ENCODE data around the gene SORBS1.
A peak's percentile ranks its signal among the peaks of the same experiment; 100 is the strongest.

Gene SORBS1

DNA sequence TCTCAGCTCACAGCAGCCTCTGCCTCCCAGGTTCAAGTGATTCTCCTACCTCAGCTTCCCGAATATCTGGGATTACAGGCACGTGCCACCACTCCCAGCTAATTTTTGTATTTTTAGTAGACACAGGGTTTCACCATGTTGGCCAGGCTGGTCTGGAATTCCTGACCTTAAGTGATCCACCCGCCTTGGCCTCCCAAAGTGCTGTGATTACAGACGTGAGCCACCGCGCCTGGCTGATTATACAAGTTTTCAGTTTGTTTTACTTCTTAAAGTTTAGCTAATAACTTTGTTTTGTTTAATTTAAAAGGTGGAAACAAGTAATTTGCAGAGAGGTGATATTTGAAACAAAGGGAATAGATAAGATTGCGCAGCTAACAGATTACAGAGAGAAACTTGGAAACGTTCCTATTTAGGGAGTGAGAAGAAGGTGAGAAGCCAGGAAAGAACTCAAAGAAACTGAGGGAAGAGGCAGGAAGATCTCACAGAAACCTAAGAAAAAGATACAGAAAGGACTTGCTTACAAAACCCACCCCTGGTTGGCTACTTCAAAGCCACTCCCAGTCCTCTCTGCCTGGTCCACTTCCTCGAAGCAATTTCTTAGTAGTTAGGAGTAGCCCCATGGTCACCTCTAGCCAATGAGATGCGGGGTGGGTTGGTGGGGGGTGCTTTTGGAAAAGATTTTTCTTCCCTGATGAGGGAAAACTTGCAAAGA lies 255.4 kb downstream of the SORBS1 start:
- DNase-seq = no peak

DNA sequence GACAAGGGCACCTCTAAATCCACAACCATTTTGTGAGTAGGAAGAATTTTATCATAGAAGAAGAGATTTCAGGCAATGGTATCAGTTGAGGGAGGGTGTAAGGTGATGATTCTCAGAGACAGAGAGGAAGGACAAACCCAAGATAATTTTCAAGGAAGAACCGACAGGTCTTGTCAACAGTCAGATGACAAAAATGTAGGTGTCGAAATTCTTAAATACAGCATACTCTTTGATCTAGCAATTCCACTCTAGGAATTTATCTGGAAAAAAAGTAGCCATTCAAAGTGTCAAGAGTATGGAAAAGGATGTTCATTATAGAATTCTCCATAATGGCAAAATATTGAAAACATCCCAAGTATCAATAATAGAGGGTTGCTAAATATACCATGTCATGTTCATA lies 256.2 kb downstream of the SORBS1 start:
- DNase-seq = no peak

DNA sequence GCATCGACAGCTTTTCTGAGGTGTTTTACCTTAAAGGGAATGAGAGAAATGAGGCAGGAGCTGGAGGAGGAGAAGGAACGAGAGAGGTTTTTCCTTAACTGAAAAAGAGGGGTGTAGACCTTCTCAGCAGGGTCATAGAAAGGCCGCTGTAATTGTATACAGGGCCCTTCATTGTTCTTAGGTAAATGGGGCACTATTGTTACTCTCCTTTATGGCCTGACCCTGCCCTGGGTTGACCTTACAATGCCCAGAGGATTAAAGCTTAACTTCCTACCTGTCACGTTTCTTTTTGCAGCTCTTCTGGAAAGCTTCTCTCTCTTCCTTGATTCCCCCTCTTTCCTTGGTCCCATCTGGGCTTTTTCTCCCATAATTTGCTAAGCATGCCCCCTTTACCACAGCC lies 256.7 kb downstream of the SORBS1 start:
- DNase-seq = no peak

DNA sequence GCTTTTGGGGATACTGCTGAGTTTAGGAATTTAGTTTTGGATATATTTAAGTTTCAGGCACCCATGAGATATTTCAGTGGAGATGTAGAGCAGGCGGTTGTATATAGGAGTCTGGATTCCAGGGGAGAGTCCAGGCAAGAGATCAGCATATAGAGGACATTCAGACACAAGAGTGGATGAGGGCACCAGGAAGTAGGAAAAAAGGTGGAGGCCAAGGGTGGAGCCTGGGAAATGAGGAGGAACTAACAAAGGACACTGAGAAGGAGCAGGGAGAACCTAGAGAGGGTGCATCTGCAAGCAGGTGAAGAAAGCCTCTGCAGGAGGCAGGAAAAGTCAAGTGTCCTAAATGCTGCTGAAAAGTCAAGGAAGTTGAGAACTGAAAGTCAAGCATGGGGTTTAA lies 257.2 kb downstream of the SORBS1 start:
- DNase-seq = no peak

DNA sequence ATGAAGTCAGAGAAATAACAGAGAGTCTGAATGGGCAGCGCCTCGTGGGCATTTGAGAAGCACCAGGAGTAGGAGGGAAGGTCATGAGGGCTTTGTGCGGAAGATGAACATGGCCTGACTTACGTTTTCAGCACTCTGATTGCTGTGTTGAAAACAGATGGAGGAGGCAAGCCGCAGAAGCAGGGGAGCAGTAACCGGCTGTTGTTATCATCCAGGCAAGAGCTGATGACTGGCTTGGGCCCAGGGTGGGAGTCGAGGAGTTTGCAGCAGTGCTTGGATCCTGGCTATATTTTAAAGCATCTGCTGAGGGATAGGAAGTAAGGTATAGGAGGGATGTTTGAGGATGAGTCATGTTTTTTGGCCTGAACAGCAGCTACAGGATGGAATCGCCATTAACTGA lies 257.6 kb downstream of the SORBS1 start:
- DNase-seq = no peak

DNA sequence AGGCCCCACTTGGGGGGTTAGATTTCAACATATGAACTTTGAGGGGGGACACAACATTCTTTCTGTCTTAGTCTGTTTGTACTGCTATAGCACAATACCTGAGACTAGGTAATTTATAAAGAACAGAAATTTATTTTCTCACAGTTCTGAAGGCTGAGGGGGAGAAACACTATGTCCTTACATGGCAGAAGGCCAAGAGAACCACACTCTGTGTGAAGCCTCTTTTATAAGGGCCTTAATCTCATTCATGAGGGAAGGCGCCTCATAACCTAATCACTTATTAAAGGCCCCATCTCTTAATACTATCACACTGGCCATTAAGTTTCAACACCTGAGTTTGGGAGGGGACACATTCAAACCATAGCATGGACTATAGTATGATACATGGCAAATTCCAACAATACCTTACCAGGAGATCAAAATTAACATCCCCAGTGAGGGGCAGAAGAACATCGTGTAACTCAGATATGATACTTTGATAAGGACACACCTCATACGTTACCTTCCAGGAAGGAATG lies 261.1 kb downstream of the SORBS1 start:
- DNase-seq = no peak

DNA sequence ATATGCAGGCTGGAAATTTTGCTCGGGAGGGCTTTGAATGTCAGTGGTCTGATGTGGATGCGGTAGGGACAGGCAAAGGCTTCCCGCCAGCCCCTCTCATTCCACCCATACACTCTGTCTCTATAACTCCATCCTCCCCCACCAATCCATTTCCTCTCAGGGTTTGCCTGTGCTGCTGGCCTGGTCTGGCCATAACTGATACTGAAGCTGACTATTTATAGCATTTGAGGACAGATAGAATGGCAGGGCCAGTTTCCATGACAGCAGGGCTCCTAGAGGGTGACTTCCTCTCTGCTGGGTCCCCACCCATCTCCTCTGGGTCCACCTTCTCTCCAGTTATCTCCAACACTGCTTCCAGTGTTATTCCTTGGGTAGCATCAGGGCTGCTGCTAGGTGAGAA lies 263.8 kb downstream of the SORBS1 start:
- DNase-seq = no peak

DNA sequence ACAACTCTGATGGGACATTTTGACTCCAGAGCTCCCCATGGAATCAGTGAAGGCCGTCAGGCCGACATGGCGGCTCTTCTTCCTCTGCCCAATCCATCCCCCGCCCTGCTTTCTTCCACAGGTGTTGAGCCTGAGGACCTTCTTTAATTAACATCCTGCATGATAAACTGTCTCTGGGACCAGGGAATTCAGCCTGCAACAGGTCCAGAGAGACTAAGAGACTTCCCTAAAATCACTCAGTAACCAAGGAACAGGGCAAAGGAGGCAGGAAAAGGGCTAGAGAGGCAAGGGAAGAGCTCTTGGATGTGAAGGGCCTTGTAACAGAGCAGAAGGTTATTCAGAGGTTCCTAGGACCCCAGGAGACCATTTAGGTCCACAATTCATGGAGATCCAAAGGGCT lies 264.4 kb downstream of the SORBS1 start:
- no peak for DNase-seq

DNA sequence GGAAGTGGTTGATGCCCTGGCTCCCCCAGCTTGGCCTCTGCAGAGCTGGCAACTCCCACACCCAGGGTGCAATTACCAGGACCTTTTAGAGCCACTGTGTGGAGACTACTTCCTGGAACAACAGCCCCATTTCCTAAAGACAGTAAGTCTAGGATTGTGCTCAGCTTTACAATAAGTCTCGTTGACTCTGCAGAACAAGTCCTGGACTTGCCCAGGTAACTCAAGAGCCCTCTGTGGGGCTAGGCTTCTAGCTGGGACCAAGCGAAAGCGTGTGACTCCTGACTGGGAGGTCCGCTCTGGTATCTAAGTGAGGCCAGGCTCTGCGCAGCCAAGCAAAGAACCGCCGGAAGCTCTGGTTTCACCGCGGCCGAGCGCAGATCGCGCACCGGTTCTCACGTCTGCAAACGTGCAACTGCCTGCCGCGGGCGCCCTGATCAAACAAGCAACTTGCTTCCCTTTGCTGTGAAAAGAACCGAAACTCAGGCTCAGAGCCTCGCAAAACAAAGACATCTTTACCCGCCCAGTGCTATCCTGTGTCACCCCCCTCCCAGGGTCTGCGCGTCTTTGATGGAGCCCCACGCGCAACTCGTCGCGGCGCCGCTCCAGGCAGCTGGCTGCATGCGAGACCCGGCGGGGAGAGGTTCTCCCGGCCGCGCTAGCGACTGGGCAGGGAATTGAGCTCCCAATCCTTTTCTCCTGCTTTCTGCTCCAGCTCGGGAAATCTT lies 266.0 kb downstream of the SORBS1 start:
- DNase-seq = no peak

DNA sequence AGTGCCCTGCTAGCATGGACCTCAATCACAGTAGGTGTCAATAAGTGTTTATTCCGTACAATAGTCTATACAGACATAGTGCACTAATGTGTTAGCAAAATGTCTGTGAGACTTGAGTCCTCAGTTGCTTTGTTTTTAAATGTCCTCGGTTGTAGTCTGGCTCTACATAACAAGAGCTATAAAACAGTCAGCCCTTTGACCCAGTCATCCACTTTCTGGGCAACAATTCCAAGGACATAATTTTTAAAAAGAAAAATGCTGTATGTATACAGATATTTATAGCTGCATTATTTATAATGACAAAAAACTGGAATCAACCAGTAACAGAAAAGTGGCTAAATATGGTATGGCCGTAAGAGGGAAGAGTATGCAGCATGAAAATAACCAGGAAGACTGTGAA lies 267.5 kb downstream of the SORBS1 start:
- no peak for DNase-seq

DNA sequence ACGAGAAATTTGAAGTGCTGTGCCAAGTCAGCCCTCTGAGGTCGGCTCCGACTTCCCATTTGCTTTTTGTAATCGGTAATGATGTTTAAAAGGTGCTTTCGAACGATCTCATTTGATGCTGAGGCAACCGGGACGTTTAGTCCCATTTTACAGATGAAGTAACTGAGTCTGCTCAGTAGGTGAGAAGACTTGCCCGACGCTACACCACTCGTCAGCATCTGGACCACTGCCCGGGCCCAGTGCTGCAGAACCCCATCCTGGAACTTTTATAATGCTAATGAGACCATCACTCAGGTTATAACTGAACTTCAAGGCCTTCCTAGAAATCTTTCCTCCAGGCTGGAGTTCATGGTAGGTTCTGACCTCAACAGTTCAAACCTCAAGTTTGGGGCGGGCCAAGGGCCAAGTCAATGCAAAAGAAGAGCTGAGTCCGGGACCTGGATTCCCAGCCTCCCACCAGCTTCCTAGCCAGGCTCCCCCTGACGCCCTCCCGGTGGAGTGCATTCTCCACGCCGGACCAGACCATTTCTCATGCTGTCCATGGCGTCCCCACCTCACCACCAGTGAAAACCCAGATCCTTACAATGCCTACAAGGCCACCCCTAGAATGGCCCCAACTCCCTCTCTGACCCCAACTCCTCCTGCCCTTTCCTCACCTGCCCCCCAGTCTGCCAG lies 269.7 kb downstream of the SORBS1 start:
- DNase-seq = no peak

DNA sequence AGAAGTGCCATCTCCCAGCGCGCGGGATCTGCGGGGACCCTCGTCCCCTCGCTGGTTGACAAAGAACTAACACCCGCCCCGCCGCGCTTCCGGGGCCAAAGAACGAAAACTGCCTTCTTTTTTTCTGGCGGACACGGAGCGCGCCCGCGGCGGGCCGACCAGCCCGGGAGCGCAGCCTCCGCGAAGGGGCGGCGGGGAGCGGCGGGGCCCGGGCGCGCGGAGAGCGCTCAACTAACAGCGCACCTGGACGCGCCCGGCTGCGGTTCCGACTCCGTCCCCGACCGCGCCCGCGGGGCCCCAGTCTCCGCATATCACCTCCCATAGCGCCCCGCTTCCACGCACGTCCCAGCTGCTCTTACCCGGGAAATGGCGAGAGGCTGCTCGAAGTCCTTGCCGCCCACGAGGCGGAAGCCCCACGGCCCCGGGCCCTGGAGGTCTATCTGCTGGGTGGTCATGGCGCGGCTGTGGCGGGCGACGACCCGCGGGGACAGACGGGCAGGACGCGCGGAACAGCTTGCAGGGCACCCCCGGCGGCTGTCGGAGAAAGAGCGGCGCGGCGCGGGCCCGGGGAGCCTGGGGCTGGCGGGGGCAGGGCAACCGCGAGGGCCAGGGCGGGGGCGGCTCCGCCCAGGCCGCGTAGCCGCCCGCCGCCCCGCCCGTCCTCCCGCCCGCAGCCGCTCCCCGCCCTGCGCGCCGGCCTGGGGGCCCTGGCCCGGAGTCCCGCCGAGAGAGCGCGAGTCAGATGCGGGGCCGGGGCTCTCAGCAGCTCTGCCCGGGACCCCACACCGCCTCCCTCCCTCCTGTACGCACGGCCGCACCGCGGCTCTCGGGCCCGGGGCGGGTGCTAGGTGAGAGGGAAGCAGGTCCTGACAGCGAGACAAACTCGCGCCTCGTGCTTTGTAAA lies 270.5 kb downstream of the SORBS1 start, which contains the start of gene PDLIM1:
TSS of gene PDLIM1 (minus strand) at position 543 of the 904 bp plus-strand sequence. CDS start at position 455, 88 bp downstream.
- peak; percentile 83 for DNase-seq

DNA sequence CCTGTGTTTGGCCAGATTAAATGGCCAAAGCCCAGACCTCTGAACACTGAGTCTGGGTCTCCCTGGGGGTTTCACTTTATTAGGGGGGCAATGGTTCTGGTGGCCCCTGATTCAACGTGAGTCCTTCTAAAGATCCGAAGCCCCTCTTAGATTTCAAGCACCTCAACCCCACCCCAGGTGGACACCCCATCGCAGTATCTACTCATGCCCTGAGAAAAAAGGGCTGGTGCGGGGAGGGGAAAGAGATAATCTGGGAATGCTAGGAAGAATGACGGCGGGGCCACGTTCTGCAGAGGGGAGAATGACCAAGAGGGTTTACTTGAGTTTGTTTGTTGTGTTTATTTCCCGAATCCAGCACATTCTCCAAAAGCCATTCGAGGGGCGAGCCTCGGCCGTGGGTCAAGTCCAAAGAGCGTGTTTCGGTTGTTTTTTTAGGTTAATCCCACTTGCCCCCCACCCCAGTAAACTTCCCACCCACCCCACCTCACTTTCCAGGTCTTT lies 271.2 kb downstream of the SORBS1 start:
- DNase-seq = peak; percentile 35

DNA sequence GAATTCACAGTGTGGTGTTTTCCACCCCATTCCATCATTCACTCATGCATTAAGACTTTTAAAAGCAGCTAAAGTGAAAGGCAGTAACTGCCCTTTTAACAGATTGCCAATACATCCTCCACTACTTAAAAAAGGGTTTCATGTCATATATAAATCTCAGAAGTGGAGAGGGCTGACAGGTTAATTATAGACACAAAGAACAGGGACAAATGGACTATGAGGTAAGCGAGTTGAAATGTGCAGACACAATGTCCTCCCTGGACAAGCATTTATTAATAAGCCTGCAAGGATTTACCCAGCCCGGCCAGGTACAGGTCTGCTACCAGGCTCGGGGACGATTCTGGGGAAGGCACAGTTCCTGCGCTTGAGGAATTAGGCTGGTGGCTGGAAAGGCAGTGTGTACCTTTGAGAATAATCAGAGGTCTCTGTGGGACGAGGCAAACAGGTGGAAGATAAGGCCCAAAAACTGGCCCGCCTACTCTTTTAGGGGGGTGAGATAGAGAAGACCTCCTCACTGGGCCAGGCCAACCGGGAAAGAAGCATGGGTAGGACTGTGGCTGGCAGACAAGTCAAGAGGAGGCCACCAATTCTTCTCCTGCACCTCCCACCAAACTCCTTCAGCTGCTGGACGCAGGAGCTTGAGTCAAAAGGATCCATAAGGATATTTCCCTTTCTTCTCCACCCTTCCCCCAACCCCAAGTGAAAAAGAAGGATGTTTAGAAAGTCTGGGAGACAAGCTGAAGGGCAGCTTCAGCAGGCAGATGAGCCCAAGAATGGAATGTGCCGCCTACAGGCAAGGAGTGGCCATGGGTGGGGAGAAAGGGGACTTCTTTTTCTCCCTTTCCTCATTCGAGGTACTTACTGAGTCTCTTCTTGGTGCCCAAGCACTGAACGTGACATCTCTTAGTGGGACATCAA lies 271.9 kb downstream of the SORBS1 start:
- peak; percentile 58 for DNase-seq

DNA sequence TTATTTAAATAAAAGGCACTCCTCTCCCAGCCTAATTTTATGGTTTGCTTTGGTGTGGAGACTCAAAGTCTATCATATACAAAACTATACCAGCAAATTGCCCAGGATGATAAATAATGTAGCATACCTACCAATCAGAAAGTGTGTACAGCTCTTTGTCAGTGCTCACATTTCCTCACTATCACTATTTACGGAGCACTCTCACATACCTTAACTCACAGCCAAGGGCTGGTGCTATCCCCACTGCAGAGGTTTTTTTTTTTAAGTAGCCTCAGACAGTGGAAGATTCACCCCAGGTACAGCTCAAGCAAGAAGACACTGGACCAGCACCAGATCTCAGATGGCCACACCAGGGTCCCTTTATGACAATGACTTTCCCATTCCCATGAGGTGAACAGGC lies 272.9 kb downstream of the SORBS1 start:
- DNase-seq = no peak

DNA sequence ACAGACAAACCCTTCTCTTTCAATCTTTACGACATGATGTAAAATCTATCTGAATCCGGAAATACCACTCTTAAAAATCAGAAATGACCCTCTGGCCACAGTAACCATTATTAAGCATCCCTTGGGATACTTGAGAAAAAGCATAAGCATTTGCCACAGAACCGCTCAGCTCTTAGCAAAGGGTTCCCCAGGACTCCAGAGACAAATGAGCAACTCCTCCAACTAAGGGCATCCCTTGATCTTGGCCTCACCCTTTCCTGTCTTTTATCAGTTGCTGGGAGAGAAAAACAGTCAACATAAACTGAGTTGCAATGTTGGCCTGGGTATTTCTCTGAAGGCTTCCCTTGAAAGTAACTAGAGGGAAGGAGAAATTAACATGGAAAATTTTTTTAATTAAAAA lies 273.9 kb downstream of the SORBS1 start:
- DNase-seq = no peak

DNA sequence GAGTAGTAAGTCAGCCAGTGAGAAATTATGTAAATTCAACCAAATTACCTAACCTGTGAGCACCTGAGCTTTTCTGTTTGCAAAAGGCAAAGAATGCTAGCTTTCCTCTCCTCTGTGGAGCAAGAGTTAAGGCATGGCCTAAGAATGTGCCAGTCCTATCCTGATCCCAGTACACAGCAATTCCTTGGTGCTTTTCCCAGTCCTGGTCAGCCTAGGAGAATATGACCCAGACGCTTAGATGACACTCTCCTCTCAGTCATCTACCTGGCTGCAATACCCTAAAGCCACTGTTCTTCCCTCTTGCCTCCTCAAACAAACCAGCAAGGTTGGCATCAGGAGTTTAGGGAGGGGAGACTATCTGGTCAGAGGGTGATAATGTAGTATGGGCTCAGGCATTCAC lies 274.5 kb downstream of the SORBS1 start:
- no peak for DNase-seq

DNA sequence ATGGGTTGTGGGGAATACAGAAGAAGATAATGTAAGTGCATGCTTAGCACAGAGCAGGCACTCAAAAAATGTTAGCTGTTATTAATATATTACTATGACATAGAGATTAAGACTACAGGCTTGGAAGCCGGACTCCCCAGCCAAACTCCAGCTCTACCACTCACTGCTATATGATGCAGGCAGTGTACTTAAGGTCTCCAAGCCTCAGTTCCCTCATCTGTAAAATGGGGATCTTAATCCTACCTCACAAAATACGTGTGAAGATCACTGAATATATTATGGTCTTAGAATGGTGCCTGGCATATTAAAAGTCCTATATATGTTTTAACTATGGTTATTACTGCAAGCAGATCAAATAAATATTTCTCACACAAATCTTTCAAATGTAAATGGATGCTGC lies 275.6 kb downstream of the SORBS1 start:
- no peak for DNase-seq

DNA sequence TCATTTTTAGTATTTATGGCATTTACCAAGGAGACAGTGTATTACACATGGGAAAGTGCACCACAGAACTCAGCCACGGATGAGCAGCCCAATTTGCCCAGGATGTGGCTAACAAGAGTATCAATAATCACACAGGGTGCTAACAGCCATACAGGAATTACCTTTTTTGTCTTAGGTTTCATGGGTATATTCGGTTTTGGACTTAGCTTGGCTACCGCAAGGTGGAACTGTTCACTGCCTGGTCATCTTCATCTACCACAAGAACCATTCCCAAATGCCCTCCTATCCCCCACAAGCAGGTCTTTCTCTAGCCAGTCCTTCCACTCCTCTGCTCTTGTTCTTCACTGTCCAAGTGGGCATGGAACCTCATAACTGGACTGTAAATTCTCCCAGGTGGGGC lies 276.4 kb downstream of the SORBS1 start:
- no peak for DNase-seq

DNA sequence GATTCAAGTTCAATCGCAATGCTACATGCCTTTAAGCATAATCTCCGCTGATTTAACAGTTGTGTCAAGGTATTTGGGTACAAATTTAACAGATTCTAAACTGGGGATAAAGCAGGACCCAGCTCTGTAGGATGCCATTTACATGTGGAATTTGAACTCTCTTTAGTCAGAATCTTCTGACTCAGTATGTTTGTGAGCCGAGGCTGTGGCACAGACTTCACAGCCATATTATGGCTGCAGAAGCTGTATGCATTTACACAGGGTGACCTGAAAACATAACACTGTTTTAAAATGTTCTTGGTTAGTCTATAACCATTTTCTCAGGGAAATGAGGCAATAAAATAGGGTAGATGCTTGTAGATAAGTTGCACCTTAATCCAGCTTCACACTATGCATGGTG lies 279.1 kb downstream of the SORBS1 start:
- DNase-seq = no peak

DNA sequence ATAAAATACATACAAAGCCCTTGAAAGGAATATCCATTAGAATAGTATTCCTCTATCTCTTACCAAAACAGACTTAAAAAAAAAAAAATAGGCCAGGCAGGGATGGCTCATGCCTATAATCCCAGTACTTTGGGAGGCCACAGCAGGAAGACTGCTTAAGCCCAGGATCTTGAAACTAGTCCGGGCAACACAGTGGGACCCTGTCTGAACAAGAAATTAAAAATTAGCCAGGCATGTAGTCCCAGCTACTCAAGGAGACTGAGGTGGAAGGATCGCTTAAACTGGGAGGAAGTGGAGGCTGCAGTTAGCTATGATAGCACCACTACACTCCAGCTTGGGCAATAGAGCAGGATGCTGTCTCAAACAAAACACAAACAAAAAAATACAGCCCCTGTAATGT lies 280.0 kb downstream of the SORBS1 start:
- DNase-seq = no peak
